ENCODE data around the gene CACFD1.

The CACFD1 gene

DNA sequence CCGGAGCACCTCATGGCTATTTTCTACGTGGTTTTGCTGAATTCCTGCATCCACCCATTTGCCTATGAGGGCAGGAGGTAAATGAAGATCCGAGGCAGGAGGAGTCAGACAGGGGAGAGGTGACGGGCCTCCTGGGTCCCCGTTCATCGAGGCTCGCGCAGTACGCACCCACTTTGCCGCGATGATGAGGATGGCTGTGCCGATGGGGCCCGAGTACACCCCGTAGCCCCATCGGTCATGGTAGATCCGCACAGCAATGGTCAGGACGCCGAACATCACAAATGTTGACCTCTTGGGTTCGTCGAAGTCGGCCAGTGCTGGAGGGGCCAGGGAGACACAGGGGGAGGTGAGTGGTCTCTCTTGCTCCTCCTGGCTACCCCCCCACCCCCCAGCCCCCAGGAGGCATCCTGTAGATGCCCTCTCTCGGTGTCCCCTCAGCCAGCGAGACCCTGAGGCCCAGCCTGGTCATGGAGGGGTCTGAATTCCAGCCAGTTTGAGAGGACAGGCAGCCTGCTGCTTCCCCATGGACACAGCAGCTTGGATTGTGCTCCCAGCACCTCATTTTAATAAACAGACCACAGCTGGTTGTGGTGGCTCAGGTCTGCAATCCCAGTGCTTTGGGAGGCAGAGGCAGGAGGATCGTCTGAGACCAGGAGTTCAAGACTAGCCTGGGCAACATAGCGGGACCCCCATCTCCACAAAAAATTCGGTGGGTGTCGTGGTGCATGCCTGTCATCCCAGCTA is 59.1 kb downstream of the CACFD1 start:
- no peak for DNase-seq (ENCODE audit: low read depth)

DNA sequence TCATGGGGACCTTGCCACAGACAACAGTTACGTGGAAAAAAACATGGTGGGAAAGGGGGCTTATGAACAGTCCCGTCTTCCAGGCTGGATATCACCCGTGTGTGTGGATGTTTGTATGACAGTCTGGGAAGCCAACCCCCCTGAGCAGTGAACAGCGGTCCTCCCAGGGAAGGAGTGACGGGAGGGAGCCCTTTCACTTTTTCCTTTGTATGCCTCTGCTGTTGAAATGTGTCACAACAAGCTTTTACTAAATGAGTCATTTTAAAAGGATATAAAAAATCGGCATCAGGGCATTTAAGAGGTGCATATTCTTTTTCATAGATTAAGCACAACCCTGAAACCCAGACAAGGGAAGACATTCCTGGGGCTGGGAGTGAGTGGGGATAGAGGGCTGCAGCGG is 59.9 kb downstream of the CACFD1 start:
- DNase-seq (ENCODE audit: low read depth) = no peak

DNA sequence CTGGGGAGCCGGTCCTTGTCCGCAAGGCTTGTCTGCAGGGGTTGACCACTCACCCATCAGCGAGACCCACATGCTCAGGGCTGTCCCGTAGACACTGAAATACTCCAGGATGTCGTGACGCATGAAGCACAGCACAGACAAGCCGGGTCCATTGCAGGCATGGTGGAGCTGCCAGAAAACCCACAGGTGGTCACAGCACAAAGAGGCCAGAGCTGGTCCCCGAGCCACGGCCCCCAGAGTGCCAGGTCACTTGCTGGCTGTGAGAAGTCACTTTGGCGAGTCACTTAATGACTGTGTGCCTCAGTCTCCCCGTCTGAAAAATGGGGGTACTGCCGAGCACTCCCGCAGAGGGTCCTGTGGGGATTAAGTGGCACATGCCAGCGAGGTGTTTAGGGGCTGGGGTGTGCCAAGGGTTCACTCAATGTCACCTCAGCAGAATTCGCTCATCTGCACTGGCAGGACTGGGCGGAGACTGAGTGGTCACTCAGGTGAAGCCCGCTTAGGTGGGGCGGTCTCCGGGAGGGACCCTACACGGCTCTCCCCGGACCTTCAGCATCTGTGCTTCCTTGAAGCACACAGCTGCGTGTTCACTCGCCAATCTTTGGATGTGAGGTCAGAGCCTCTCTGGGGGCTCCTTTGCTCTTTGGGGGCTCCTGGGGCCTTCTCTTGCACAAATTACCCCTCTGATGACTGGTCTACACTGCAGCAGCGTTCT is 60.5 kb downstream of the CACFD1 start:
- no peak for DNase-seq (ENCODE audit: low read depth)
